ENCODE data around the gene HADHA. TPM values are rescaled to one million over a fixed set of nuclear protein-coding genes. Genes with fewer than 3 reads are reported as not detected.

Gene HADHA
- total RNA-seq, 1 experiment from 2014 or later, result 131 TPM

DNA sequence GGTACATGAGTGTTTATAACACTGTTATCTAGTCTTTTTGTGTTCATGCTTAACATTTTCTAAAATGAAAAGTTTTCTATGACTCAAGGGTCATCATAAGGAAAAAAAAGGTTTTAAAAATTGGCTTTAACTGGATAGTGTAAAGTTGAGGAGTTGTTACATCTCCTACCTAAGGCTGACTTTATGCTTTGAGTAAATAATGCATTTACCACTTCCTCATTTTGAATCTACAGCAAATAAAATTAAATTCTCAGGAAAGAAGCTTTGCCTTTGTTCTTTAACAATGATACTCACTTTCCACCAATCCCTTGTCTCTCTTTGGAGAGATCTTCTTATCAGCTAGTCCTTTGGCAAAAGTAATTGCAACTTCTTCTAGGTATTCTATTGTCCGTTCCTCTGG, 29.7 kb downstream of the HADHA start:
- no TSS peak for BruUV-seq (replicated peaks)
- ChIA-PET CTCF (no interaction called here), POLR2A (ENCODE audit: unreplicated experiment) (no interaction called here)
- no peak for TF ChIP-seq EZH2phosphoT487 (IDR thresholded peaks at IDR 0.05; ENCODE audit: borderline replicate concordance, low read length)
- TF ChIP-seq CTCF (conservative IDR thresholded peaks at IDR 0.05; ENCODE audit: low read depth, low read length), result no peak
- TF ChIP-seq EZH2 (IDR thresholded peaks at IDR 0.05; ENCODE audit: low read length, unreplicated experiment), result no peak
- DNase-seq, result no peak
- H3K9me2 ChIP-seq (replicated peaks; ENCODE audit: low read length), result no peaks in the 10 kb centered on the region
- no peak for ATAC-seq
- no peaks in the 10 kb centered on the region for H3K4me1 ChIP-seq (ENCODE audit: insufficient read depth, low read length)
- no peaks in the 10 kb centered on the region for H3K79me2 ChIP-seq (ENCODE audit: low read length)
- no peaks in the 10 kb centered on the region for H3K9me3 ChIP-seq (ENCODE audit: low read length)
- peaks cover 45% of the 10 kb centered on the region for H3K36me3 ChIP-seq (ENCODE audit: low read depth, low read length)
- H3K27me3 ChIP-seq (ENCODE audit: low read length), result no peaks in the 10 kb centered on the region
- H4K20me1 ChIP-seq (ENCODE audit: low read length), result no peaks in the 10 kb centered on the region
- no peak overlapping the region for H3K4me3 ChIP-seq (ENCODE audit: low read length)
- no peak overlapping the region for H3K9ac ChIP-seq (ENCODE audit: low read length)
- H3K27ac ChIP-seq (ENCODE audit: low read length), result no peak overlapping the region
- intact Hi-C loops (cut with micrococcal nuclease), result no loop called here
- no peak overlapping the region for H3K4me2 ChIP-seq (ENCODE audit: low read length)
- H3F3A ChIP-seq (ENCODE audit: low read length, unreplicated experiment), result no peaks in the 10 kb centered on the region
- H2AFZ ChIP-seq (ENCODE audit: low read length), result no peak overlapping the region

GRCh38 chr2:26212011-26212410, 32.4 kb downstream of the HADHA start:
- H3K27ac ChIP-seq (ENCODE audit: low read length), result no peak overlapping the region
- no peaks in the 10 kb centered on the region for H3K9me3 ChIP-seq (ENCODE audit: low read length)
- H2AFZ ChIP-seq (ENCODE audit: low read length), result no peak overlapping the region
- no peaks in the 10 kb centered on the region for H3K27me3 ChIP-seq (ENCODE audit: low read length)
- ATAC-seq (no peak), DNase-seq (no peak)
- CTCF ChIA-PET, result no interaction called here
- POLR2A ChIA-PET (ENCODE audit: unreplicated experiment), result no interaction called here
- H3F3A ChIP-seq (ENCODE audit: low read length, unreplicated experiment), result no peaks in the 10 kb centered on the region
- no peaks in the 10 kb centered on the region for H3K79me2 ChIP-seq (ENCODE audit: low read length)
- H3K4me1 ChIP-seq (ENCODE audit: insufficient read depth, low read length), result no peaks in the 10 kb centered on the region
- no peak overlapping the region for H3K9ac ChIP-seq (ENCODE audit: low read length)
- intact Hi-C loops (cut with micrococcal nuclease), result no loop called here
- BruUV-seq (replicated peaks), result no TSS peak
- H3K36me3 ChIP-seq (ENCODE audit: low read depth, low read length), result peaks cover 38% of the 10 kb centered on the region
- no peaks in the 10 kb centered on the region for H4K20me1 ChIP-seq (ENCODE audit: low read length)
- TF ChIP-seq CTCF (conservative IDR thresholded peaks at IDR 0.05; ENCODE audit: low read depth, low read length), result no peak
- TF ChIP-seq EZH2phosphoT487 (IDR thresholded peaks at IDR 0.05; ENCODE audit: borderline replicate concordance, low read length), result no peak
- TF ChIP-seq EZH2 (IDR thresholded peaks at IDR 0.05; ENCODE audit: low read length, unreplicated experiment), result no peak
- H3K4me3 ChIP-seq (ENCODE audit: low read length), result no peak overlapping the region
- no peak overlapping the region for H3K4me2 ChIP-seq (ENCODE audit: low read length)
- H3K9me2 ChIP-seq (replicated peaks; ENCODE audit: low read length), result no peaks in the 10 kb centered on the region

DNA sequence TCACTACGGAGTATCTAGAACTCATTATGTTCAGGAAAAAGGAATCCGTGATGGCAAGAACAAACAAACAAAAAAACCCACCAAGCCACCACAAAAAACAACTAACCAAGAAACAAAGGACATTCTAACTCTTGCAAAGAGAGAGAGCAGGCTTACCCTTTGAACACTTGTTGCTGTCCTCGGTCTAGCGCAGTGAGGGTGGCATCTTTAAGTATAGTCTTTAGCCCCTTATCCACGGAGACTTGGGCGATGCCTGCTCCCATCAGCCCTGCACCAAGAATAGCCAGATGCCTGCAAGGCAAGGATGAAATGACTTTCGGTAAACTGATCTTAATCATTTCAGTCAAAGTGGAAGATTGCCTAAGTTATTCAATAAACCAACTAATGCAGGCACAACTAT, 40.5 kb downstream of the HADHA start:
- Histone ChIP-seq H3F3A (ENCODE audit: low read length, unreplicated experiment) (no peaks in the 10 kb centered on the region), H3K4me3 (ENCODE audit: low read length) (no peak overlapping the region), H3K9me2 (replicated peaks; ENCODE audit: low read length) (no peaks in the 10 kb centered on the region), H3K79me2 (ENCODE audit: low read length) (no peaks in the 10 kb centered on the region), H3K4me2 (ENCODE audit: low read length) (no peak overlapping the region), H3K9ac (ENCODE audit: low read length) (no peak overlapping the region), H2AFZ (ENCODE audit: low read length) (no peak overlapping the region), H3K27me3 (ENCODE audit: low read length) (no peaks in the 10 kb centered on the region), H3K36me3 (ENCODE audit: low read depth, low read length) (peaks cover 30% of the 10 kb centered on the region), H3K9me3 (ENCODE audit: low read length) (no peaks in the 10 kb centered on the region), H3K4me1 (ENCODE audit: insufficient read depth, low read length) (no peaks in the 10 kb centered on the region), H4K20me1 (ENCODE audit: low read length) (no peaks in the 10 kb centered on the region), H3K27ac (ENCODE audit: low read length) (no peak overlapping the region)
- ATAC-seq (no peak), DNase-seq (no peak)
- CTCF ChIA-PET, result no interaction called here
- no peak for TF ChIP-seq EZH2 (IDR thresholded peaks at IDR 0.05; ENCODE audit: low read length, unreplicated experiment)
- TF ChIP-seq EZH2phosphoT487 (IDR thresholded peaks at IDR 0.05; ENCODE audit: borderline replicate concordance, low read length), result no peak
- TF ChIP-seq CTCF (conservative IDR thresholded peaks at IDR 0.05; ENCODE audit: low read depth, low read length), result no peak
- intact Hi-C loops (cut with micrococcal nuclease), result no loop called here
- POLR2A ChIA-PET (ENCODE audit: unreplicated experiment), result no interaction called here
- no TSS peak for BruUV-seq (replicated peaks)
